ENCODE data around the gene PHKA2.

GRCh38 chrX:18887177-18887824 is 96.6 kb downstream of the PHKA2 start:
- TF ChIP-seq POLR2A (IDR thresholded peaks at IDR 0.05; ENCODE audit: extremely low read depth, insufficient read length) (no peak), CTCF (IDR thresholded peaks at IDR 0.05; ENCODE audit: low read depth, low read length) (no peak), MAX (IDR thresholded peaks at IDR 0.05; ENCODE audit: low read depth, low read length) (no peak)

Data from NB4 (cell line).